Keratinocyte (primary cell): ENCODE results near the gene IL21R. TPM values are rescaled to one million over a fixed set of nuclear protein-coding genes. Genes with fewer than 3 reads are reported as not detected.

Source experiments
- DNase-seq: peaks from one replicate; pipeline ENCODE4 v3.0.0-alpha.2; 2011; ENCODE audit warnings: low read depth, missing footprints, low spot score
- FAIRE-seq: peaks from 2 replicates; lab custom pipeline; 2011; peaks lifted over from hg19 to GRCh38; lab: Jason Lieb, UNC
- H2AFZ ChIP-seq: 2 replicates; pipeline ENCODE4 v1.6.0; 2012; ENCODE audit warnings: low read length, control low read depth, inconsistent platforms; ENCODE audit not compliant: control insufficient read depth
- H3K27ac ChIP-seq: 2 replicates; pipeline ENCODE4 v1.5.1; 2011; ENCODE audit warnings: low read length; ENCODE audit not compliant: control insufficient read depth, insufficient read depth
- H3K27me3 ChIP-seq: 3 replicates; pipeline ENCODE4 v1.6.0; 2011; ENCODE audit warnings: low read length; ENCODE audit not compliant: control insufficient read depth, insufficient read depth; ENCODE audit errors: extremely low read depth
- H3K36me3 ChIP-seq, 2 experiments: 2 replicates in 1 of 2; 3 replicates in 1 of 2; pipeline ENCODE4 v1.5.1; 2011; ENCODE audit warnings: low read length in 2 of 2, mild to moderate bottlenecking in 1 of 2; ENCODE audit not compliant: control insufficient read depth in 2 of 2, insufficient read depth in 2 of 2; ENCODE audit errors: extremely low read depth in 1 of 2
- H3K4me1 ChIP-seq: 3 replicates; pipeline ENCODE4 v1.5.1; 2011; ENCODE audit warnings: low read length; ENCODE audit not compliant: control insufficient read depth, insufficient read depth; ENCODE audit errors: extremely low read depth
- H3K4me2 ChIP-seq: 3 replicates; pipeline ENCODE4 v1.6.0; 2011; ENCODE audit warnings: low read depth, low read length; ENCODE audit not compliant: control insufficient read depth, insufficient read depth; ENCODE audit errors: extremely low read depth
- H3K4me3 ChIP-seq, 3 experiments: fragments of 200-600 bp in 1 of 3; sonication (generic) in 1 of 3; 2 replicates in 2 of 3; 3 replicates in 1 of 3; pipeline ENCODE4 v1.5.1; 2011 to 2016; ENCODE audit warnings: low read length in 3 of 3, mild to moderate bottlenecking in 3 of 3, control low read depth in 2 of 3, inconsistent platforms in 1 of 3, low read depth in 1 of 3, mixed read lengths in 1 of 3, mixed run types in 1 of 3, moderate library complexity in 1 of 3; ENCODE audit not compliant: control insufficient read depth in 2 of 3, insufficient read depth in 2 of 3; ENCODE audit errors: extremely low read depth in 1 of 3
- H3K79me2 ChIP-seq: 2 replicates; pipeline ENCODE4 v1.6.0; 2012; ENCODE audit warnings: low read length; ENCODE audit not compliant: control insufficient read depth, insufficient read depth
- H3K9ac ChIP-seq: 3 replicates; pipeline ENCODE4 v1.6.0; 2011; ENCODE audit warnings: low read length; ENCODE audit not compliant: control insufficient read depth, insufficient read depth; ENCODE audit errors: extremely low read depth
- H3K9me1 ChIP-seq: 3 replicates; pipeline ENCODE4 v1.6.0; 2011; ENCODE audit warnings: low read length; ENCODE audit not compliant: control insufficient read depth, insufficient read depth; ENCODE audit errors: extremely low read depth
- H3K9me3 ChIP-seq: 2 replicates; pipeline ENCODE4 v1.5.1; 2012; ENCODE audit warnings: low read depth, low read length; ENCODE audit not compliant: control insufficient read depth
- H4K20me1 ChIP-seq: 3 replicates; pipeline ENCODE4 v1.6.0; 2011; ENCODE audit warnings: low read length; ENCODE audit not compliant: control insufficient read depth, insufficient read depth; ENCODE audit errors: extremely low read depth
- EZH2 ChIP-seq: IDR thresholded peaks from one replicate; pipeline ENCODE4 v1.6.1; 2012; ENCODE audit warnings: inconsistent platforms, mild to moderate bottlenecking, low read length, moderate library complexity
- dilution Hi-C: fragments of 300-500 bp; cut with MboI; formaldehyde crosslinking; loops from one replicate; pipeline ENCODE4 v1.7.0; 2020; ENCODE audit warnings: low sequenced_read_pairs; ENCODE audit not compliant: extremely low pct_ligation_motif_present
- polyA plus RNA-seq, 5 experiments: library from polyadenylated mRNA; depleted of rRNA in 3 of 5; stranded (reverse) in 3 of 5; stranded (forward) in 1 of 5; unstranded in 1 of 5; fragments of >200 nt; gene quantifications; 1 replicate in 1 of 5; 2 replicates in 3 of 5; 3 replicates in 1 of 5; pipeline versions ENCODE4 v1.2.1 to v1.2.3, GENCODE V29; 2011 to 2012; ENCODE audit warnings: missing spikeins in 2 of 5, low read depth in 1 of 5, low replicate concordance in 1 of 5
- TF ChIP-seq, protein P1 (sequence below), 3 experiments: IDR thresholded peaks in 1 of 3; conservative IDR thresholded peaks in 1 of 3; optimal IDR thresholded peaks in 1 of 3; 2 replicates in 2 of 3; 3 replicates in 1 of 3; pipeline versions ENCODE3 to v1.5.1; 2011; ENCODE audit warnings: low read length in 3 of 3, mild to moderate bottlenecking in 3 of 3, moderate library complexity in 2 of 3, control low read depth in 1 of 3, inconsistent platforms in 1 of 3; ENCODE audit not compliant: insufficient read depth in 2 of 3; ENCODE audit errors: extremely low read depth in 1 of 3

IL21R gene
- polyA plus RNA-seq, 1 donor (not counting 4 experiments of a cell fraction or from before 2014, with no cell fraction given) = 0.12 TPM

DNA sequence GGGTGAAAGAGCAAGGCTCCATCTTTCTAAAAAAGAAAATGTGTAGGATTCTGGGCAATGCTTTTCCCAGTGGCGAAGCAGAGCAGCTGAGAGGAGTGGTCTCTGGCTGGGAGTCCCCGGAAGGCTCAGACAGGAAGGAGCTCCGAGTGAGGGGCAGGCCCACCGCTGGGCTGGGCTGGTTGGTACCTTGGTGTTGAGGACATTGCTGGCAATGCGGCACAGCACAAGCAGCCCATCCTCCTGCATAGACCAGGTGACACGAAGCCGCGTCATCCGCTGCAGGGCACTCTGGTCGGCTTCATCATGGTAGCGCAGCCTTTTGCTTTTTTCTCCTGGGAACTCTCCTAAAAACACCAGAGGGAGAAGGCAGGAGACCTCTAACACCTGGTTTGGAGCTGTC is 83.8 kb downstream of the IL21R start:
- no peak for DNase-seq
- TF ChIP-seq, protein P1, sequence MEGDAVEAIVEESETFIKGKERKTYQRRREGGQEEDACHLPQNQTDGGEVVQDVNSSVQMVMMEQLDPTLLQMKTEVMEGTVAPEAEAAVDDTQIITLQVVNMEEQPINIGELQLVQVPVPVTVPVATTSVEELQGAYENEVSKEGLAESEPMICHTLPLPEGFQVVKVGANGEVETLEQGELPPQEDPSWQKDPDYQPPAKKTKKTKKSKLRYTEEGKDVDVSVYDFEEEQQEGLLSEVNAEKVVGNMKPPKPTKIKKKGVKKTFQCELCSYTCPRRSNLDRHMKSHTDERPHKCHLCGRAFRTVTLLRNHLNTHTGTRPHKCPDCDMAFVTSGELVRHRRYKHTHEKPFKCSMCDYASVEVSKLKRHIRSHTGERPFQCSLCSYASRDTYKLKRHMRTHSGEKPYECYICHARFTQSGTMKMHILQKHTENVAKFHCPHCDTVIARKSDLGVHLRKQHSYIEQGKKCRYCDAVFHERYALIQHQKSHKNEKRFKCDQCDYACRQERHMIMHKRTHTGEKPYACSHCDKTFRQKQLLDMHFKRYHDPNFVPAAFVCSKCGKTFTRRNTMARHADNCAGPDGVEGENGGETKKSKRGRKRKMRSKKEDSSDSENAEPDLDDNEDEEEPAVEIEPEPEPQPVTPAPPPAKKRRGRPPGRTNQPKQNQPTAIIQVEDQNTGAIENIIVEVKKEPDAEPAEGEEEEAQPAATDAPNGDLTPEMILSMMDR (optimal IDR thresholded peaks at IDR 0.05 in 1 of 3, IDR thresholded peaks at IDR 0.05 in 1 of 3, conservative IDR thresholded peaks at IDR 0.05 in 1 of 3; ENCODE audit: extremely low read depth in 1 of 3, insufficient read depth in 2 of 3, low read length in 3 of 3) = no peak
- TF ChIP-seq EZH2 = no peak
- no peak overlapping the region for H3K4me2 ChIP-seq
- no peaks in the 10 kb centered on the region for H3K79me2 ChIP-seq
- H3K9ac ChIP-seq = no peak overlapping the region
- no peak overlapping the region for H3K4me3 ChIP-seq
- H3K9me1 ChIP-seq = no peaks in the 10 kb centered on the region
- no peak overlapping the region for H3K27ac ChIP-seq
- H3K27me3 ChIP-seq = no peaks in the 10 kb centered on the region
- no peaks in the 10 kb centered on the region for H3K9me3 ChIP-seq
- no peak overlapping the region for H2AFZ ChIP-seq
- H3K4me1 ChIP-seq = no peaks in the 10 kb centered on the region
- dilution Hi-C loops = no loop called here
- no peaks in the 10 kb centered on the region for H4K20me1 ChIP-seq
- no peak for FAIRE-seq
- peaks cover 45 to 63% of the 10 kb centered on the region in 2 experiments for H3K36me3 ChIP-seq

DNA sequence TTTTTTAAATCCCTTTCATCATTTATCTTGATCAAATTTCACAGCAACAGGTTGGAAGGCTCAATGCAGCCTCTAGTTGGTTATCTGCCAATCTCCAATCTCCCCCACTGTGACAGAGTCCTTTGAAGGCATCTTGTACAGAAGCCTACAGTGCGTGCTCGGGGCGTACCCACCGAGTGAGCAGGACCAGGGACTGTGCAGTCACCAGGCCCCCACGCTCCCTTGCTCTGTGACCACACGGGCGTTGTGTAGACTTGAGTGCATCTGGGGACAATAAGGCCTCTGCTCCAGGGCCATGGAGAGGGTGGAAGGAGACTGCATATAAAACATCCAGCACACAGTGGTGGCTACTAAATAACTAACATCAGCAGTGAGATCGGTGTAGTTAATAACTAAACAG is 84.4 kb downstream of the IL21R start:
- Histone ChIP-seq H3K9ac (no peak overlapping the region), H3K27ac (no peak overlapping the region), H3K4me2 (no peak overlapping the region), H2AFZ (no peak overlapping the region), H3K79me2 (no peaks in the 10 kb centered on the region), H3K4me1 (no peaks in the 10 kb centered on the region), H3K27me3 (no peaks in the 10 kb centered on the region), H3K9me3 (no peaks in the 10 kb centered on the region), H3K36me3 (peaks cover 50 to 63% of the 10 kb centered on the region in 2 experiments), H3K9me1 (no peaks in the 10 kb centered on the region), H4K20me1 (no peaks in the 10 kb centered on the region), H3K4me3 (no peak overlapping the region)
- dilution Hi-C loops = no loop called here
- no peak for DNase-seq
- FAIRE-seq = no peak
- TF ChIP-seq, protein P1 (optimal IDR thresholded peaks at IDR 0.05 in 1 of 3, IDR thresholded peaks at IDR 0.05 in 1 of 3, conservative IDR thresholded peaks at IDR 0.05 in 1 of 3; ENCODE audit: extremely low read depth in 1 of 3, insufficient read depth in 2 of 3, low read length in 3 of 3) = no peak
- TF ChIP-seq EZH2 = no peak
